ENCODE data around the gene RPS6KB1.
"Not testable (repeated sequence)": the region's sequence is repeated elsewhere in the genome, so short reads cannot be mapped to it uniquely, and the experiment has no call there.

The RPS6KB1 gene

GRCh38 chr17:59892924-59893675 lies at the start of gene RPS6KB1, which contains the start of gene TUBD1:
TSS of gene RPS6KB1 (plus strand) at chr17:59893121. CDS start at chr17:59893185, 64 bp downstream.
TSS of gene TUBD1 (minus strand) at chr17:59892943. CDS start at chr17:59891002, 1,941 bp downstream.
- DNase-seq = peak; percentile 97

GRCh38 chr17:59844884-59845594 lies 47.9 kb upstream of the RPS6KB1 start:
- no peak for DNase-seq

GRCh38 chr17:59845595-59846393 lies 47.1 kb upstream of the RPS6KB1 start:
- peak in 1 of 2 donors; percentile 40 for DNase-seq

- DNase-seq = no peak
These were observed 46.3 kb upstream of the RPS6KB1 start for GRCh38 chr17:59846394-59847165.

DNA sequence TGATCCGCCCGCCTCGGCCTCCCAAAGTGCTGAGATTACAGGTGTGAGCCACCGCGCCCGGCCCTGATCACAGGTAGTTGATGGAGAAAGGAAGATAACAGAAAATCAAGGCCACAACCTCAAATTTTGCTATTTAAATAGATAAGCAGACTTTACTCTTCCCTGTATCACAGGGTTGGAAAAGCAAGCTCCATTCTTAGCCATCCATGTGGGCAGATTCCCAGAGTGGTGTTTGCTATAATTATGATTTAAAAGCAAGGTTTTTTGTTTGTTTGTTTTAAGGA lies 44.6 kb upstream of the RPS6KB1 start:
- DNase-seq = no peak

GRCh38 chr17:59848778-59849177 lies 44.1 kb upstream of the RPS6KB1 start:
- no peak for DNase-seq

GRCh38 chr17:59850311-59850710 lies 42.6 kb upstream of the RPS6KB1 start:
- DNase-seq = not testable (repeated sequence)

DNA sequence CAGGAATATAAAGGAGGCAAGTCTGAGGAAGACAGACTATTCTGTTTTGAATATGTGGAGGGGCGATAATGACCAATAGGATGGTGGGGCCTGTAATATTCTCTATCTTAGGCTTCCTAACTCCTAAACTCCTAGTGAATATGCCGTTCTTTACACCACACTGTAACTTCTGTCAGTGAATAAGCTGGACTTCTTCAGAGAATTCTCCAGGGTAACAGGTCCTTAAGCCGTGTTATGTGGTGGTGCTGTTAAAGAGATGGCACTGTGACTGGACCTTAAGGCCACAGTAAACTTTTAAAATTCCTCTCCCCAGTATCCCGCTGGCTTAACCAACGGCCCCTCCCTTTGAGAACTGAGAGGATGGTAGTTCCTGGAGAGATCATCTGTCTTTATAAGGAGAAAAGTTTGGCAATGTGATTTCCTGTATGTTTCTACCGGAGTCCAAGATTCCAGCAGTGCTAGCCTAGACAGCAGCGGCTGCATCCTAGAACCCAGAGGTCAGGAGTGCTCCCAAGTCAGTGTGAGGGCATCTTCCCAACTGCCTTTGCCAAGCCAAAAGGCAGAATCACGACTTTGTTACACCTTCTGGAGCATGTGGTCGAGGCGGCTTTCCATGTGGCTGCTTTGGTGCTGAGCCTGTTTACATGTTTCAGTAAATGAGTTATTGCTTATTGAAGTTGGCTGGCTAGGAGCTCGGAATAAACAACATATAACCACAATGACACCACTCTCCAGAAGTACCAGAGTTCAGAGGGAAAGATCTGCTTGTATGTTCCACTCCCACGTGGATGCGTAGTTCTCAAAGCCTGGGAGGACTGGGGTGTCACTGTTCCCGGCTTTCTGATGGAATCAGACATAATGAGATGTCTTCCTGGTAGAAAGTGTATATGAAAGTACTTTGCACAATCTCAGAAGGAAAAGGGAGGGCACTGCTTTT lies 41.2 kb upstream of the RPS6KB1 start:
- DNase-seq = no peak

GRCh38 chr17:59852847-59853167 lies 40.1 kb upstream of the RPS6KB1 start:
- DNase-seq = not testable (repeated sequence)

GRCh38 chr17:59853168-59853918 lies 39.6 kb upstream of the RPS6KB1 start:
- DNase-seq = no peak

- not testable (repeated sequence) for DNase-seq
These were observed 38.8 kb upstream of the RPS6KB1 start for GRCh38 chr17:59853919-59854729.

GRCh38 chr17:59856859-59857794 lies 35.8 kb upstream of the RPS6KB1 start:
- no peak for DNase-seq

DNA sequence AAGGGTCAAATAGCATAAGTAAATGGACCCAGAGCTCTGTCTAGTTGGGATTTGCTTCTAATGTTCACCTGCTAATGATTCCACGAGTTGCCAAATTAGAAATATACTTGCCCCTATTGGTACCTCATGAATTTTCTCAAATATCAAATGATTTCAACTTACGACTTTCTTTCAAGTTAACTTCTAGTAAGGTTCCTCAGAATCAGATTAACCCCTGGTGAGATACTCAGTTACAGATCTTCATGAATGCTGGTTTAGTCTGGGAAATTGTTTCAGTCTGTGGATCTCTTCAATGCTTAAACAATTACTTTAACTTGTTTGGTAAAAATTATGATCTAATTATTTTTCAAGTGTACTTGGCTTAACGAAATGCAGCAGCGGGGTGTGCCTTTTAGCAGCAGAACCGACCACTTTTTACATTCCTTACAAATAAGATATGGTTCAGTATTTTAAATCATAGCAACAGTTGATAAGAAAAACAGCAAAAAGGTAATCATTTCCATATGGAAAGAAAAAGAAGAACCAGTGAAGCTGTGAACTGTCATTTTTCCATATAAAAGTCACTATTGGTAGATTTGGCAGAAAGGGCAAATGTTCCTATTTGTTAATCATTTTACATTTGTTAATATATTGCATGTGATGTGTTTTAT lies 34.6 kb upstream of the RPS6KB1 start:
- DNase-seq = no peak

DNA sequence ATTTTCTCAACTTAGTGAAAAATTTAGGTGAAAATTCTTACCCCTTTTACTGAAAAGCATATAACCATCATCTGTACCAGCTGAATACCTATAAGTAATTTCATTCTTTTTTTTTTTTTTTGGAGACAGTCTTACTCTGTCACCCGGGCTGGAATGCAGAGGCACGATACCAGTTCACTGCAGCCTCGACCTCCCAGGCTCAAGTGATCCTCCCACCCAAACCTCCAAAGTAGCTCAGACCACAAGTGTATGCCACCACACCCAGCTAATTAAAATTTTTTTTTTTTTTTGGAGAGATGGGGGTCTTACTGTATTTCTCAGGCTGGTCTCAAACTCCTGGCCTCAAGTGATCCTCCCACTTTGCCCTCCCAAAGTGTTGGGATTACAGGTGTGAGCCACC lies 34.0 kb upstream of the RPS6KB1 start:
- no peak for DNase-seq

- DNase-seq = peak in 1 of 2 donors; percentile 58
These were observed 33.4 kb upstream of the RPS6KB1 start for GRCh38 chr17:59859444-59860025.

DNA sequence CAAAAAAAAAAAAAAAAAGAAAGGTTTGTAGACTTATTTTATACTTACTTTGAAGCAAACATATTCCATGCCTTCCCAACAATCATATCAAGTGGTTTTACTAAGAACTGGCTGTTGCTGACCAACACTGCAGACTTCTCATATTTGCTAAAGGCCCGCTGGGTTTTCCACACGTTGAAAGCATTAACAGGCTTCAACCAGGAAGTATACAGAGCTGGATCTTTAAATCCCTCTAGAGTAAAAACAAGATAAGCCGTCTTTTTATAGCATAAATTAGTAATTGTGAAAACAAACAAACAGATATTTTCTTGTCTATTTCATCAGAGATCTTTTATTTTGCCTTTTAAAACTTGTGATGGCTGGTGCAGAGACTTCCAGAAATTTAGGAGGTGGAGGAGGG lies 29.3 kb upstream of the RPS6KB1 start:
- DNase-seq = no peak

- no peak for DNase-seq
These were observed 23.0 kb upstream of the RPS6KB1 start for GRCh38 chr17:59869941-59870218.

GRCh38 chr17:59870482-59870881 lies 22.4 kb upstream of the RPS6KB1 start:
- DNase-seq = no peak

Measured in hippocampal formation (tissue), 2 donors.